Stomach (tissue), 9 donors: ENCODE measurements around the gene CNKSR1. TPM values are rescaled to one million over a fixed set of nuclear protein-coding genes. Genes with fewer than 3 reads are reported as not detected.

ENCODE experiments used
- DNase-seq, 2 donors: peaks; one replicate each; pipeline versions ENCODE4 v3.0.0 to v3.0.0-alpha.2; 2013 to 2019
- H3K27ac ChIP-seq, 5 donors: fragments of 200-600 bp in 4 of 5; sonication (generic) in 4 of 5; one replicate each; pipeline ENCODE4 v1.5.1; 2013 to 2019; ENCODE audit warnings: mild to moderate bottlenecking in 1 of 5, moderate library complexity in 1 of 5
- H3K27me3 ChIP-seq, 3 donors: fragments of 200-600 bp; sonication (generic); one replicate each; pipeline ENCODE4 v1.5.1; 2017 to 2019; ENCODE audit warnings: mixed run types in 1 of 3
- H3K36me3 ChIP-seq, 4 donors: fragments of 200-600 bp; sonication (generic); 1 replicate in 3 of 4; 2 replicates in 1 of 4; pipeline ENCODE4 v1.5.1; 2016 to 2019
- H3K4me1 ChIP-seq, 4 donors: fragments of 200-600 bp; sonication (generic); one replicate each; pipeline ENCODE4 v1.5.1; 2016 to 2019
- H3K4me3 ChIP-seq, 4 donors: fragments of 200-600 bp; sonication (generic) in 3 of 4; one replicate each; pipeline ENCODE4 v1.5.1; 2016 to 2019; ENCODE audit warnings: mild to moderate bottlenecking in 1 of 4
- H3K9me3 ChIP-seq, 4 donors: fragments of 200-600 bp; sonication (generic); one replicate each; pipeline ENCODE4 v1.5.1; 2016 to 2019
- EP300 ChIP-seq: sonication (generic); formaldehyde crosslinking; IDR thresholded peaks from one replicate; pipeline ENCODE4 v1.6.1; 2017; ENCODE audit warnings: antibody characterized with exemption
- POLR2A ChIP-seq, 4 donors: fragments of 450-650 bp; IDR thresholded peaks; one replicate each; pipeline ENCODE4 v1.6.1; 2016; ENCODE audit warnings: antibody characterized with exemption in 4 of 4, control low read depth in 2 of 4, mild to moderate bottlenecking in 1 of 4, moderate library complexity in 1 of 4
- POLR2AphosphoS5 ChIP-seq, 3 donors: sonication (generic); formaldehyde crosslinking; IDR thresholded peaks; one replicate each; pipeline ENCODE4 v1.6.1; 2016; ENCODE audit warnings: antibody characterized with exemption in 3 of 3
- WGBS, 5 donors: extraction: QIAGEN DNeasy Blood & Tissue Kit in 3 of 5; methylation state at CpG; one replicate each; pipeline versions ENCODE4 v1.1.5 to v1.1.7; 2013 to 2018; 5-methylcytosine and 5-hydroxymethylcytosine counted together
- intact Hi-C: fragments of 100-400 bp; cut with DNase I; formaldehyde crosslinking; loops from one replicate; pipeline ENCODE4 v1.15.1; 2023; ENCODE audit warnings: low total_unique reads
- polyA plus RNA-seq, 3 donors: library from polyadenylated mRNA; stranded (reverse); fragments of 200-250 nt; gene quantifications; one replicate each; pipeline ENCODE4 v1.2.3, GENCODE V29; 2013
- total RNA-seq, 5 donors: library from RNA; depleted of rRNA; stranded (reverse); fragments of >200 nt; gene quantifications; one replicate each; pipeline versions ENCODE4 v1.1.0 to v1.2.3, GENCODE V29; 2014 to 2016
- TF ChIP-seq, protein P1 (sequence below), 7 experiments: fragments of 450-650 bp in 4 of 7; fragments of 200-600 bp in 3 of 7; sonication (generic) in 3 of 7; IDR thresholded peaks; one replicate each; pipeline ENCODE4 v1.5.1; 2016 to 2019; ENCODE audit warnings: antibody characterized with exemption in 7 of 7, control low read depth in 2 of 7, mild to moderate bottlenecking in 1 of 7
- donor health status: healthy with polysubstance abuse.
- donor health status: Bipolar disorder and iron deficiency.
- donor health status: healthy.

The CNKSR1 gene
- total and polyA plus RNA-seq, 8 donors = 10.4 to 70.3 (median 21.1) TPM

- intact Hi-C loops = no loop called here
- H3K27me3 ChIP-seq = peaks cover 0 to 7% (median 0%) of the 10 kb centered on the region in 3 donors
- 81 to 100% (median 93%) methylated on average over 2 of the region's 2 CpGs for WGBS, 5 donors
- H3K4me1 ChIP-seq = peaks cover 0 to 8% (median 6%) of the 10 kb centered on the region in 4 donors
- no peaks in the 10 kb centered on the region for H3K36me3 ChIP-seq
- no peak overlapping the region for H3K4me3 ChIP-seq
- DNase-seq = no peak
- TF ChIP-seq, protein P1, sequence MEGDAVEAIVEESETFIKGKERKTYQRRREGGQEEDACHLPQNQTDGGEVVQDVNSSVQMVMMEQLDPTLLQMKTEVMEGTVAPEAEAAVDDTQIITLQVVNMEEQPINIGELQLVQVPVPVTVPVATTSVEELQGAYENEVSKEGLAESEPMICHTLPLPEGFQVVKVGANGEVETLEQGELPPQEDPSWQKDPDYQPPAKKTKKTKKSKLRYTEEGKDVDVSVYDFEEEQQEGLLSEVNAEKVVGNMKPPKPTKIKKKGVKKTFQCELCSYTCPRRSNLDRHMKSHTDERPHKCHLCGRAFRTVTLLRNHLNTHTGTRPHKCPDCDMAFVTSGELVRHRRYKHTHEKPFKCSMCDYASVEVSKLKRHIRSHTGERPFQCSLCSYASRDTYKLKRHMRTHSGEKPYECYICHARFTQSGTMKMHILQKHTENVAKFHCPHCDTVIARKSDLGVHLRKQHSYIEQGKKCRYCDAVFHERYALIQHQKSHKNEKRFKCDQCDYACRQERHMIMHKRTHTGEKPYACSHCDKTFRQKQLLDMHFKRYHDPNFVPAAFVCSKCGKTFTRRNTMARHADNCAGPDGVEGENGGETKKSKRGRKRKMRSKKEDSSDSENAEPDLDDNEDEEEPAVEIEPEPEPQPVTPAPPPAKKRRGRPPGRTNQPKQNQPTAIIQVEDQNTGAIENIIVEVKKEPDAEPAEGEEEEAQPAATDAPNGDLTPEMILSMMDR (IDR thresholded peaks at IDR 0.05) = no peak
- TF ChIP-seq EP300 = no peak
- TF ChIP-seq POLR2AphosphoS5 (IDR thresholded peaks at IDR 0.05) = no peak
- TF ChIP-seq POLR2A (IDR thresholded peaks at IDR 0.05) = no peak
- H3K27ac ChIP-seq = no peak overlapping the region
- H3K9me3 ChIP-seq = no peaks in the 10 kb centered on the region
These were observed 44.5 kb upstream of the CNKSR1 start for GRCh38 chr1:26132834-26133167.

DNA sequence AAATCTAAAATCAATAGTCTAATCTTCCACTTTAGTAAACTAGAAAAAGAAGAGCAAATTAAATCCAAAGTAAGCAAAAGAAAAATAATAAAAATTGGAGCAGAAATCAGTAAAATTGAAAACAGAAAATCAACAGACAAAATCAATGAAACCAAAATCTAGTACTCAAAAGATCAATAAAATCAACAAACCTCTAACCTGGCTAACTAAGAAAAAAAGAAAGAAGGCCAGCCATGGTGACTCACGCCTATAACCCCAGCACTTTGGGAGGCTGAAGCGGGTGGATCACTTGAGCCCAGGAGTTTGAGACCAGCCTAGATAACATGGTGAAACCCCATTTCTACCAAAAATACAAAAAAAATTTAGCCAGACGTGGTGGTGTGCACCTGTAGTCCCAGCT, 42.8 kb upstream of the CNKSR1 start:
- no peak for TF ChIP-seq POLR2AphosphoS5 (IDR thresholded peaks at IDR 0.05)
- no peak for TF ChIP-seq EP300
- TF ChIP-seq POLR2A (IDR thresholded peaks at IDR 0.05) = no peak
- TF ChIP-seq, protein P1 (IDR thresholded peaks at IDR 0.05) = no peak
- Histone ChIP-seq H3K9me3 (no peaks in the 10 kb centered on the region), H3K27me3 (peaks cover 0 to 7% (median 0%) of the 10 kb centered on the region in 3 donors), H3K4me1 (no peaks in the 10 kb centered on the region), H3K27ac (no peak overlapping the region), H3K36me3 (no peaks in the 10 kb centered on the region), H3K4me3 (no peak overlapping the region)
- 86 to 98% (median 96%) methylated on average over 3 of the region's 3 CpGs for WGBS, 5 donors
- no peak for DNase-seq
- intact Hi-C loops = no loop called here

DNA sequence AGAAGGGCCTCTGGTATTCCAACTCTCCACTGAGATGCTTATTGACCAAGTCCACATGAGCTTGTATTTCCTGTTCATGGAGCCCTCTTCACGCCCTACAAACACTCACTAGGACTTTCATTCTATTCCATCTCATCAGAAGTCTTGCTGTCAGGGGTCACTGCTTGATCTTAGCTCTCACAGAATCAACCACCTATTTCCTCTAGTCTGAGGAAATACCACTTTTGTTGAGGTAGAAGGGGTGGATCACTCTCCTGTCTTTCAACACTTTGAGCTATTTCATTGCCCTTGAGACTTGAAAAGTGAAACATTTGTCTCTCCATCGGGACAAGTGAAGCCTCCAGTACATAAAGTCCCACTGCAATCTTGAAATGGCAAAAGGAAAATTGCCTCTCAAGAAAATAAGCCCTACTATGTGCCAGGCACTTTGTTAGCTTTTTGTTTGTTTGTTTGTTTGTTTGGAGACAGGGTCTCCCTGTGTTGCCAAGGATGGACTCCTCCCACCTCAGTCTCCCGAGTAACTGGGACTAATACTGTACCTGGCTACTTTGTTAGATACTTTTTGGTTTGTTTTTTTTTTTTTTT, 38.2 kb upstream of the CNKSR1 start:
- intact Hi-C loops = no loop called here
- TF ChIP-seq EP300 (no peak), POLR2A (IDR thresholded peaks at IDR 0.05) (no peak), POLR2AphosphoS5 (IDR thresholded peaks at IDR 0.05) (no peak)
- TF ChIP-seq, protein P1 (IDR thresholded peaks at IDR 0.05) = no peak

GRCh38 chr1:26142159-26142558, 35.1 kb upstream of the CNKSR1 start:
- WGBS, 5 donors = 82 to 90% (median 84%) methylated on average over 8 of the region's 8 CpGs
- intact Hi-C loops = loop anchor here (10.0 kb wide), 1 partner anchor 107 kb away; no protein-coding TSS in a partner anchor

More for the DNA sequence above, 38.2 kb upstream of the CNKSR1 start:
- H3K27ac ChIP-seq = no peak overlapping the region
- no peak for DNase-seq
- no peaks in the 10 kb centered on the region for H3K27me3 ChIP-seq
- no peaks in the 10 kb centered on the region for H3K4me1 ChIP-seq
- 59 to 73% (median 69%) methylated on average over 3 of the region's 3 CpGs for WGBS, 5 donors
- no peaks in the 10 kb centered on the region for H3K9me3 ChIP-seq
- H3K36me3 ChIP-seq = no peaks in the 10 kb centered on the region
- H3K4me3 ChIP-seq = no peak overlapping the region

More at GRCh38 chr1:26142159-26142558, 35.1 kb upstream of the CNKSR1 start:
- H3K4me1 ChIP-seq = peaks cover 0 to 7% (median 3%) of the 10 kb centered on the region in 4 donors
- DNase-seq = no peak
- H3K36me3 ChIP-seq = no peaks in the 10 kb centered on the region
- H3K4me3 ChIP-seq = no peak overlapping the region
- TF ChIP-seq POLR2AphosphoS5 (IDR thresholded peaks at IDR 0.05) (no peak), EP300 (no peak), POLR2A (IDR thresholded peaks at IDR 0.05) (no peak)
- TF ChIP-seq, protein P1 (IDR thresholded peaks at IDR 0.05) = no peak
- no peak overlapping the region for H3K27ac ChIP-seq
- no peaks in the 10 kb centered on the region for H3K9me3 ChIP-seq
- peaks cover 0 to 15% (median 2%) of the 10 kb centered on the region in 3 donors for H3K27me3 ChIP-seq
